NCI-H345 (cell line): Measurements from ENCODE around the gene QSOX1.

Source experiments
- DNase-seq: peaks from one replicate; lab custom pipeline; 2025; lab: John Stamatoyannopoulos, UW

The QSOX1 gene

DNA sequence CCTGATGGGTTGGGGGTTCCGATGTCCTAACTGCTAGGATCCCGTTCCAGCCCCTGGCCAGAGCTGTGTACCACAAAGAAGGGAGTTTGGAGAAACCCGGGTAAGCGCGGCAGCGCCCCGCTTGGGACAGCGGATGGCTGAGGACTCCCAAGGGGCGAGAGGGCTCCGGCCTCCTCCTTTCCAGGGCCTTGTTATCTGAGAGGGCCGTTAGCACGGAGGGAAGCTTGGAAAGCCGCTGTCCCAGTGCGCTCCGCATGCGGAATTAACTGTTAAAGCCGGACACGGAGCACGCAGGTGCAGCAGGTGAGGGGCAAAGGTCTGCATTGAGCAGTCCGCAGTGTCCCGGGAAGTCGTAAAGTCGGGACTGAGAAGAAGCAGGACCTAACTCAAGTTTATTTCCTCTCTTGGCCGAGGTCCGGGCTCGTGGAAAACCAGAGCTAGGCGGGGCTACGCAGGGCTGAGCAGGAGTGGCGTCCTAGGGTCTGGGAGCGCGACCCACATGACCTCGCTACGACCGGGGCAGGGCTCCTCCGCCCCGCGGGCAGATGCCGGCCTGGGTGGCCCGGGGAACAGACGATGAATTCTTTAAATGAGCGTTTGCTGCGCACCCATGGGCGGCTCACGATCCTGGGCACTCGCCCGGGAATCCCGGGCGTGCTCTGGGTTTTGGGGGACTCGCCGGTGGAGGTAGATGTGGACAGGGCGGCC, 79.9 kb downstream of the QSOX1 start:
- DNase-seq = no peak

DNA sequence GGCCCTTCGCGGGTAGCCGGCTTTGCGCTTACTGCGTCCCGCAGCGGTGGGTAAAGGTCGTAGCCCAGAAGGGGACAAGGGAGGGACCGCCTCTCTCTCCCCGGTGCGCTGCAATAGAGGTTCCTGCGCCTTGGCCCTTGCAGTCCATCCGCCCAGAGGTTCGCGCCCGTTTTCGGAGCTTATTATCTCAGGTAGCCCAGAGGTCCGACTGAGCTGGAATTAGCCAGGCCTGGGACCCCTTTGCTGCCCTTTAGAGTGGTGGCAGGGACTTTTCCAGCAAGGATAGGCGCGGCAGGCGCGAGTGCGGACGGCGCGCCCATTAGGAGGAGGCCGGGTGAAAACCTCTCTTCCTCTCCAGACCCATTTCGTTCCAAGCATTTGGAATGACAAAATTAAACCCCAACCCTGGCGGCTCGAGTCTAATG, 80.4 kb downstream of the QSOX1 start:
- no peak for DNase-seq

DNA sequence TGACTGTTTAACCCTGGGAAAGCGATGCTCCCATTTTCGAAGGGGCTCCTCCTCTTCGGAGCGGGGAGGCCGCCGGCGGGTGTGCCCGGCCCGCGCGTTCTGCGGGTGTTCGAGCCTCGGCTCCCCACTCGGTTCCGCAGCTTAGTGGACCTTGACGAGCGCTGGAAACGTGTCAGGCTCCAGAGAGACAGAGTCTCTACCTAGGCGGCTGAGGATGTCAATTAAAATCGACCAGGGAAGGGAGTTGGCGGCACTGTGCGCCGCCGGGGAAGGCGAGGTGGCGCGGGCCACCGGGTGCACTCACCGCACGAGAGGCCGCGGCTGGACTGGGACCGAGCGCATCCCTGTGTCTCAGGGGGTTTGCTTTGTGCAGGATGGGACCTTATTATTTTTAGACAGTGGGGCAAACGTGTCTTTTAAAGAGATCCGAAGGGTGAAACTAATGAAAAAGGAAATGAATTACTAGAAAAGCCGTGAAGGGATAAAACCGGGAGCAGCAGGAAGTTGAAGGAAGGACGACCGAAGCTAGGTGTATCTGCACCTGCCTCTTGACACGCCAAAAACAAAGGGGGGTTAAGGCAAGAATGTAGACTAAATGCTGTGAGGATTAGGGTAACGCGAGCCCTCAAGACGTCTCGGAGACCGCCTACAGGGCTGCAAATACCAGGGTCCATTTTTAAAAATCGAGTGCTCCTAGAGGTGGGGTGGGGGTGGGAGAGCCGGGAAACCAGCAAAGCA, 81.0 kb downstream of the QSOX1 start:
- no peak for DNase-seq

DNA sequence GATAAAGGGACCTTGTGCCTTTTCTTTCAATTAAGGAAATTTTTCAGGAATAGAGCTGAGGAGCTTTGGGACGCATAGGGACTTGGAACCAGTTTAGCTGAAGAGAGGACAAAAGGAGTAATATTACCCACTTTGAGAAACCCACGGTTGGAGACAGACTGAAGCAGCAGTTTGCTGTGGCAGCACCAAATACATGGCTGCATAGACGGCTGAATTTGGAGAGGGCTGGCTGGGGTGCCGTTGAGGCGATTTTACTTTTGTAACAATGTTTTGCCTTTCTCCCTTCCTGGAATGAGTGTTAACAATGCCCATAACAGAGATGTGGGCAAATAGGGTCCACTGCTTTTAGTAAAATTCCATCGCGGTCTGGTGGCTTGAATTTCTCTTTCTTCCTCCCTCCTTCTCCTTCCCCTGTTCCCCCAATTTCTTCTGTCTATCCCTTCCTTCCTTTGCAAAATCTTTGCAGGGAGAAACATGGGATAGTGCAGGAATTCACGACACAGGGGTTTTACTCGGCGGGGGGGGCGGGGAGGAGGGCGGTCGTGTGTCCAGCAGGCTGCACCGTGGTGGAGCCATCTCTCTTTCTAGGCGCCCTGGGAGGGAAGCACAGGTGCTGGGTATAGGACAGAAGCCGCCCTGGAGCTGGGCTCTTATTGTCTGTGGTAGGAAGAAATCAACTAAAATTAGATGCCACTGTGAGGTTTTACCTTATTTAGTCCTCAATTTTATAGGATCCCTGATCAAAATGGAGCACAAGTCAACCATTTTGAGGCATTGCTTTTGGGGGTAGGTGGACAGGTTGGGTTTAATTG, 82.2 kb downstream of the QSOX1 start:
- DNase-seq = no peak

DNA sequence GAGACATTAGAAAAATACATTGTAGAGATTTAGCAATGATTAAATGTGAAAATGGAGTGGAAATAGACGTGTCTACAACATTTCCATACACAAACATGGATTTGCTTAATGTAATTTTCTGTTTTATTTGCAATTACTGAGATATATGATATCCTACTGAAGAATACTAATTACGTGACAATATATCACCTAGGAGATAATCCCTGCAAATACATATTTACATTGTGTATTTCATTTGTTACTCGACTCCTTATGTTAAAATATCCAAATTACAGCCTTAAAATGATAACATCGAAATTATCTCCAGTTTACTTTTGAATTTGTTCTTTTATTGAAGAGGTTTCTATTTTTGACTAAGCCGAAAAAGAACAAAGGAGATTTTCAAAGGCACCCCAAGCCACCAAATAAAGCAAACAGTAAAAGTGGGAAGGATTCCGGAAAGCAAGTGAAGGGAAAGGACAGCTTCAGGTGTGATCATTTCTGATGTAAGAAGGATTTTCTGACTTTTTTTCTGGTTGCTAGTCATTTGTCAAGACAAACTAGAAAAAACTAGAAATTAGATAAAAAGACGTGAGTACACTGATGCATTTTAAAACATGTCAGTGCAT, 83.3 kb downstream of the QSOX1 start:
- DNase-seq = no peak

DNA sequence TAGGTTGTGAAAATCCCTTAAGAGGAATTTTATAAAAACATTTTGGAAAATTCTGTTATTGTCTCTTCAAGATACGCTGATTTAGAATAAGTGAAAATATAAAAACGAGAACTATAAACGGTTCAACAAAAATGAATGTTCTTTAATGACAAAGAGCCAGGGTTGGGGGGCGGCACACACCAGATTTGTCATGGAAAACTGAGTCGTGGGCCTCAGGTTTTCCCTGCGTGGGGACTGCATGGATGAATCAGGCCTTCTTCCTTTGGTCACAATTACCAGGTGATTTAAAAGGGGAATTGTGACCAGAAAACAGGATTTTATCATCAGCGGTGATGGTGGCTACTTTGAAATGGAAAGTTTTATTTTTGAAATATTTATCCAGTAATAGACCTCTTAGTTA, 84.0 kb downstream of the QSOX1 start:
- DNase-seq = no peak

DNA sequence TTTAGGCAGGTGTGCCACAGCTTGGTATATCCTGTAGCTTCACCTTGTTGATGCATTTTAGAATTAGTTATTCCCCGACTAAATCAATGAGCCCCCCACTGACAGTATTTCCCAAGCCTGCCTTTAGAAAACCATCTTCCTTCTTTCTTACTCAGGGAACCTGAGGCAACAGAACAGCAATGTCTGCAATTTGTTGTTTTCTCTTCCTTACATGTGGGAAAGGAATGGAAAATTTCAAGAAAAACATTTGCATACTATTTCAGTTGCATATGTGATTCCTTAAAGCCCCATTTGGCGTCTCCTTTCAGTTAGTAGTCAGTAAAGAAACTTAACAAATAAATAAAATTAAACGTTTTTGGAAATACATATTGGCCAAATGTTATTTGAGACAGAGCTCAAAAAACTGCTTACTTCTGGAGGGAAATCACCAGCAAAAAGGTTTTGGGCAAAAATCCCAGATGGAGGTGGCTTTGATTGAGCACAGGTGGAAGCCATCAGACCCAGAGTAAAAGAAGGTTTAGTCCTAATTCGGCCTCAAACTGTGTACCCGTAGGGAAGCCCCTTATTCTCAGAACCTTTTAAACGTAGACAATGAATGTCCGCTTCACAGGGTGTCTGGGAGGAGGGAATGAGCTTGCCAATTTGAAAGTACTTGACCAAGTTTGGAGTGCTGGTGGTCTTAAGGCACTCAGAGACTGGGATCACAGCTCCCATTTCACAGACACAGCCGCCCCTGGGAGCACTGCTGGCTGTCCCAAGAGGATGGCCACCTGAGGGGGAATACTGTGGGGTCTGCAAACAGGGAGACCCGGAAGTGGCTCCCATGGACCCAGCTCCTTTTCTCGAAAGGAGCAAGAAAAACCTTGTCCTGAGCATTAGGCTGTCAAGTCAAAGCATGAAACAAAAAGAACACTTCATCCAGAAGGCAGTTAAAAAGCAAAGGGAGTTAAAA, 84.8 kb downstream of the QSOX1 start:
- DNase-seq = no peak

DNA sequence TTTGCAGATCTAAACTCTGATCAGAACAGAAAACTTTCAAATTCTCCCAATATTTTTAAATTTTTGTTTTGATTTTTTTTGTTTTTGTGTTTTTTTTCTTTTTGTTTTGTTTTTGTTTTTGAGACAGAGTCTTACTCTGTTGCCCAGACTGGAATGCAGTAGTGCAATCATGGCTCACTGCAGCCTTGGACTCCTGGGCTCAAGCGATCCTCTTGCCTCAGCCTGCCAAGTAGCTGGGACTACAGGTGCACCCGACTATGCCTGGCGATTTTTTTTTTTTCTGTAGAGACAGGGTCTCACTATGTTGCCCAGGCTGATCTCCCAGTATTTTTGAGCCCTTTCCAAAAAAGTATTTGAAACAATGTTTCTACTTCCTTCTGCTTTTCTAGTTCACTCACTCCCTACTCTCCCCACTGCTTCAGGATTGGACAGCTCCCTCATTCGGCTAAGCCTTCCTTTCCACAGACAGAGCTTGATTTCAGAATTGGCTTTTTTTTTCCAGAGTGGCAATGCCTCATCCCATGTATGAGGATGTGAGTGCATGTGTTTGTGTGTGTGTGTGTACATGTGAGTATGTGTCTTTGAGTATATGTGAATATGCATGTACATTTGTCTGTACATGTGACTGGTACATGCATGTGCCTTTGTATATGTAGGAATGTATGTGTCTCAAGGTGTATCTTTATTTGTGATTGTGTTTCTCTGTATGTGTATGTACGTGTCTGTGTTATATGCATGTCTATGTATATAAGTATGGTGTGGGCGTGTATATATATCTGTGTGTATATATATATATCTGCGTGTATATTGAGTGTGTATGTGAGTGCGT, 87.3 kb downstream of the QSOX1 start:
- DNase-seq = no peak

DNA sequence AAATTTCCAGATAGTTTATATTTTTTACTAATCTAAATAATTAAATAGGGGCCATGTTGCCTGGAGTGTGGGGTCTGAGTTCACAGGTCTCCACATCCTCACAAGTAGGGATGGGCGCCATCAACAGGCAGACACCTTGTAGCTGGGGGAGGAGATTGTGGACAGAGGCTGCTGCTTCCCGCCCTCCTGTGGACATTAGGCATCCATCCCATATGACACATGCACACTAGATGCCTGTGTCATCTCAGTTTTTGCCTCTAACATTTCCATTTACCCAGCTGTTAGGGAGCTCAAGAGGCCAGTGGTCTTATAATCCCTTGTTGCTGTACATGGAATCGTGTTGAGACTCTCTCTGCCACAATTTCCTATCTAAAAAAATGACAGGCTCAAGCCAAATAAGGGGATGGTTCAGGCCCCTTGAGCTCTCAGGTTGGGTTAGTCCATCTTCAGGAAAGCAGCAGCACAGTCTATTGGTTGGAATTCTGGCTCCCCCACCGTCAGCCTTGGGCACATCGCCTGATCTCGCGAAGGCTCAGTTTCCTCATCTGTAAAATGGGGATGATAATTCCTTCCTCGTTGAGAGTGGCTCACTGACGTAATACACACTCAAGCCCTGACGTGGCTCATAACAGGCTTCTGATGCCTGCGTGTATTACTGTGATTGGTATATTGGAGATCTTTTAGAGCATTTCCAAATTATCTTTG, 89.0 kb downstream of the QSOX1 start:
- DNase-seq = no peak

DNA sequence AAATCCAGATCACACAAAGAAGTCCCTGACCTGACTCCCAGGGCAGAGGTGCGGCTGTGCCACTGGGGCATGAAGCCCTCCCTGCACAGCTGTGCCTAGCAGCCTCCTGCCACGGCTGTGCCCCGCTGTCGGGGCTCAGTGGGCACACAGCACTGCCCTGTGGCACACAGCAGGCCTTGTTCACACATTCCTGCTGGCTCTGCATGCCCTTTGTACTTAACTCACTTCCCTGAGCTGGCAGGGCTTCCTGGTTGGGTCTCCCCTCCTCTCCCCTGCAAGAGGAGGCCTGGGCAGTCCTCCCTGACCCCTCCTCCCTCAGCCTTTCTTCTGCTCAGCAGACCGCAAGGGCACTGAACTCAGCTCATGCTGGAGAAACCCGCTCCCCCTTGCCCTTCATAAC, 90.2 kb downstream of the QSOX1 start:
- DNase-seq = no peak

DNA sequence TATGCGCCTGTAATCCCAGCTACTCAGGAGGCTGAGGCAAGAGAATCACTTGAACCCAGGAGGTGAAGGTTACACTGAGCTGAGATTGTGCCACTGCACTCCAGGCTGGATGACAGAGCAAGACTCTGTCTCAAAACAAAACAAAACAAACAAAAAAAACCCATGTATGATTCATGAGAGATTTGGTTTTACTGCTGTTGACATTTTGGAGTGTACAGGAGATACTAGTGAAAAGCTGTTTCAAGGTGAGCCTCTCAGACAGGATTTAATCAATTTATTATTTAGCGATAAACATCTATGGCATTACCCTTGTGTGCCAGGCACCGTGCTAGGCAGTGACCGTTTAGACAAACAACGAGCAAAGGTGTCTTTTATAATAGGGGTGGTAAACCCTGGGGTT, 91.9 kb downstream of the QSOX1 start:
- no peak for DNase-seq

DNA sequence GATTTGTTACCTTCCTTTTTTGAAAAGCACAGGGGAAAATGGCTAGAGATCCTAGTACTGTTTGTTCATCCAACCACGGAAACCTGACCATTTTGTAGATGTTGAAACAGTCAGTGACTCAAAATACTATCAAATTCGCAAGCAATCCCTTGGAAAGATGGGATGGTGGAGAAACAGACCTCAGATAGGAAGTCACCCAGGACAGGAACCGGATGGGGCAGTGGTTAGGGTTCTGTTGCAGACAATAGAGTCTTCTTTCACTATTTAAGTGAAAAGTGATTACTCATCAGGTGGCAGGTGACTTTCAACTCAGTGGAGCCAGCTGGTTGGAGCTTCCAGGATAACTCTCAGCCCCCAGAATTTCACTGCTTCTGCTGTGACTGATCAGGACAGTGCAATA, 92.4 kb downstream of the QSOX1 start:
- DNase-seq = no peak

DNA sequence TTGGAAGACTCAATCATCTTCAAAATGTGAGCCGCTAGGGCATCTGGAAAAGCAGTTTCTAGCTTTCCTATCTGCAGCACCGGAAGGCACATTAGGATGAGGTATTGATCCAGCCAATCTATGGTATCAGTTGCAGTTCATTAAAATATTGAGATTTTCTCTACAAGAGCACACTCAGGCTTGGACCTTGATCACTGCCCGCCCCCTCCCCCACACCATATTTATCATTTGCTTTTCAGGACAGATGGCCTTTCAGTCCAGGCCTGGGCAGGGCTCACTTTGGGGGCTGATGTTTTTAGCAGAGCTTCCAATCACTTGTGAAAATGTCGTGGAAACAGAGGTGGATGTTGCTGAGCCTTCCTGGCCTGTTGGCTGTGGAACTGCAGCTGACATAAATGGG, 92.9 kb downstream of the QSOX1 start:
- no peak for DNase-seq

DNA sequence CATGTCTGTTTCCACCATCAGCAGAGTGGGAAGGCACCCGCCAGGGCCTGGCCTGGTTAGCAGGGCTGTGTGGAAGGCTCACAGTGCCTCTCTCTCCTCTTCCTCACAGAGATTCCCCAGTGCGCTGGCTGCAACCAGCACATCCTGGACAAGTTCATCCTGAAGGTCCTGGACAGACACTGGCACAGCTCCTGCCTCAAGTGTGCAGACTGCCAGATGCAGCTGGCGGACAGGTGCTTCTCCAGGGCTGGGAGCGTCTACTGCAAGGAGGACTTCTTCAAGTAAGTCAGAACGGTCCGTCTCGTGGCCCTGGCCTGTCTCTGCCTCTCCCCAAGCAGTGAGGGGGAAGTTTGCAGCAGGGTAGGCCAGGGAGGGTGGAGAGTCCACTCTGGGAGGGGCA, 93.5 kb downstream of the QSOX1 start:
- DNase-seq = no peak

DNA sequence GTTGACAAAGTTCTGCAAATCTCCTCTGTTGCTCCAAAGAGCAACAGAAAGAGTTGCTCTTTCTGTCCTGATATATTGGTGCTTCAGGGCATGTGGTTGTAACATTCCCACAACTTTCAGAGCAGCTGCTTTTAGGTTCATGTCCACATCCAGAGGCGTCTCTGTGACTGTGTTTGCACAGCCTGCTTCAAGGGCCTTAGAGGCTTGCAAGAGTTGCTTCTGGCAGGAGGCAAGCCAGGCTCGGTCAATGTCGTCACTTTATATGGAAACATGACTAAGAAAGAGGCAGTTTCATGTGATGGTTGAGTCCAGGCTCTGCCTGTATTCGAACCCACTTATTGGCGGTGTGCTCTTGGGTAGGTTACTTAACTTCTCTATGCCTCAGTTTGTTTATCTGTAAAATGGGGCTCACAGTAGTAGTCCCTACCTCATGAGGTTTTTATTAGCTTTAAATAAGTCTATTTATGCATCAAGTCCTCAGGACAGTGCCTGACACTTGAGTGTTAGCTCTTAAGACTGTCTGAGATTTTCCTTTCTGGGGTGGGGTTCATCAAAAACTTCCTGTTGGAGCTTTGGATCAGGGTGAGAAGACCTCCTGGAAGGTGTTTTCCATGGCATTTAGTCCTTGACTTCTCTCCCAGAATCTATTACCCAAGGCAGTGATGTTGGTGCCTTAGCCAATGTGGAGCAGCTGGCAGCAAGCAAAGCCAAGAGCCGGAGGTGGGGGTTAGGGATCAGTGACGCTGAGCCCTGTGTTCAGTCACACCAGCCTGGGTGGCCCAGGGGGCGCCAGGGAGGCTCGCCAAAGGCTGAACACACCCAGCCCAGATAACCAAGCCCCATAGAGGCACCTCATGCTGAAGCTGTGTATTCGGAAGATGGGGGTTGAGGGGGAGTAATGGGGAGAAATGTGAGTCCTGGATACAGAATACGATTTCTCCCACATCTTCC, 94.3 kb downstream of the QSOX1 start:
- DNase-seq = no peak

DNA sequence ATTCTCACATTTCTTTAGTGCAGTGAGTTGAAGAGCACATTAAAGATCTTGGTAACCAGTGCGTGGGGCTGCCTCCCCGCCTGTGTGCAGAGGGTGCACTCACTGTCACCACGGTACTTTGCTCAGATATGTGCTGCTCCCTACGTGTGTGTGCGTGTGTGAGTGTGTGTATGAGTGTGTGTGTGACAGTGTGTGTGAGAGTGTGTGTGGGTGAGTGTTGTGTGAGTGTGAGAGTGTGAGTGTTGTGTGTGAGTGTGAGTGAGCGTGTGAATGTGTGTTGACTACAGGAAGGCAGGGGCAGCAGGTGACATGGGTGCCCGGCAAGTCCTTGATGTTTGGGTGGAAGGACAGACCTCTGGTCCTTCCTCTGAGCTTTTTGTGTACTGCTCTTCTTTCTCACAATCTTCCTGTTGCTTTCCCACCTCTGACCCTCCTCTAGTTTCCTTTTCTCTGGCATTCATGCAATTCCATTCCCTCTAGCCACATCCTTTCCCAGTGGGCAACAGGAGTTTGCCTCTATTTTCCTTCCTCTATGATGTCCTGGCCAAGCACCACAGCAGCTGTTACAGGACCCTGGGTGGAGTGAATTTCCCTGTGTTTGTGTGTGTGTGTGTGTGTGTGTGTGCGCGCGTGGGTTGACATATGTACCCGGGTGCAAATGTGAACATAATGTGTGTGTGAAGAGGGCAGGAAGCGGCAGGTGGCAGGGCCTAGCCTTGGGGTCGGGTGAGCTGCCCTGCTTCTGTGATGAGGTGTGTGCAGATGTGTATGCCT, 95.2 kb downstream of the QSOX1 start:
- no peak for DNase-seq

DNA sequence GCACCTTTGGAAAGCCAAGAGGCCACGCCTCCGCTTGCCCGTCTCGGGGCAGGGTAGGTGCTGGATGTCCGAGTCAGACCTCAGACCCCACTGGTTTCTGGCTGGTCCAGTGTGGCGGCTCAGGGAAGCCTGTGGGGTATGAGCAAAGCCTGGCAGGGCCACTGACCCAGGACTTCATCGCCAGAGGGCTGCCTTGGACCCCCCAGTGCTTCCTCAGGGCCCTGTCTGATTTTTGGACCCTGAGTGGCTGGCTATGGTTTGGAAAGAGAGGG, 95.8 kb downstream of the QSOX1 start:
- DNase-seq = no peak

DNA sequence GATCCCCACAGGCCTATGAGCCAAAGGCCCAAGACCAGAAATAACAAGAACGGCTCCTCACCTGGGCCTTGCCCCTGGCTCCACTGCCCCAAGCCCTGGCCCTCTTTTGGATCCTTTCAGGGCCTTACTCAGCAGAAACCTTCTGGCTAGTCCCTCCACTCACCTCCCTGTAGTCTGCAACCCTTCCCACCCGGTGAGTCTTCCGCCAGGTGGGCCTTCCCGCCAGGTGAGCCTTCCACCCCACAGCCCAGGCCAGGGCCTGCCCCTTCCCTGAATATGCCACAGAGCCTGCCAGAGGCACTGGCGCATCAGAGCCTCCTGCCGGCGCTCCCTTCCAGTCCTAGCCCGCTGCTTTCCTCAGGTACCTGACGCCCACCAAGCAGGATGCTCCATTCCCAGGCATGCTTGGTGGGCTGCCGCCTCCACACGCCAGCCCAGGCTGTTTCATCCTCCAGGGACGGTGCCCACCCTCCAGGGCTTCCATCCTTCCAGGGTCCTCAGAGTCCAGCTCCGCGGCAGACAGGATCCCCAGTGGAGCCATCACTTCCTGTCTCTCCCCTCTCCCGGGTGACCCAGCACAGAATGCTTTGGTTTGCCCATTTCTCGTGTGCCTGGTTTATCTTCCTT, 96.3 kb downstream of the QSOX1 start:
- no peak for DNase-seq
